Stomach (tissue), 9 donors: ENCODE data around the gene SOX12. TPM values are rescaled to one million over a fixed set of nuclear protein-coding genes. Genes with fewer than 3 reads are reported as not detected.
"Not testable (repeated sequence)": the region's sequence is repeated elsewhere in the genome, so short reads cannot be mapped to it uniquely, and the experiment has no call there.

Experiments
- DNase-seq, 2 donors: peaks; one replicate each; pipeline versions ENCODE4 v3.0.0 to v3.0.0-alpha.2; 2013 to 2019
- H3K27ac ChIP-seq, 5 donors: fragments of 200-600 bp in 4 of 5; sonication (generic) in 4 of 5; one replicate each; pipeline ENCODE4 v1.5.1; 2013 to 2019; ENCODE audit warnings: mild to moderate bottlenecking in 1 of 5, moderate library complexity in 1 of 5
- H3K27me3 ChIP-seq, 3 donors: fragments of 200-600 bp; sonication (generic); one replicate each; pipeline ENCODE4 v1.5.1; 2017 to 2019; ENCODE audit warnings: mixed run types in 1 of 3
- H3K36me3 ChIP-seq, 4 donors: fragments of 200-600 bp; sonication (generic); 1 replicate in 3 of 4; 2 replicates in 1 of 4; pipeline ENCODE4 v1.5.1; 2016 to 2019
- H3K4me1 ChIP-seq, 4 donors: fragments of 200-600 bp; sonication (generic); one replicate each; pipeline ENCODE4 v1.5.1; 2016 to 2019
- H3K4me3 ChIP-seq, 4 donors: fragments of 200-600 bp; sonication (generic) in 3 of 4; one replicate each; pipeline ENCODE4 v1.5.1; 2016 to 2019; ENCODE audit warnings: mild to moderate bottlenecking in 1 of 4
- H3K9me3 ChIP-seq, 4 donors: fragments of 200-600 bp; sonication (generic); one replicate each; pipeline ENCODE4 v1.5.1; 2016 to 2019
- EP300 ChIP-seq: sonication (generic); formaldehyde crosslinking; IDR thresholded peaks from one replicate; pipeline ENCODE4 v1.6.1; 2017; ENCODE audit warnings: antibody characterized with exemption
- POLR2A ChIP-seq, 4 donors: fragments of 450-650 bp; IDR thresholded peaks; one replicate each; pipeline ENCODE4 v1.6.1; 2016; ENCODE audit warnings: antibody characterized with exemption in 4 of 4, control low read depth in 2 of 4, mild to moderate bottlenecking in 1 of 4, moderate library complexity in 1 of 4
- POLR2AphosphoS5 ChIP-seq, 3 donors: sonication (generic); formaldehyde crosslinking; IDR thresholded peaks; one replicate each; pipeline ENCODE4 v1.6.1; 2016; ENCODE audit warnings: antibody characterized with exemption in 3 of 3
- WGBS, 5 donors: extraction: QIAGEN DNeasy Blood & Tissue Kit in 3 of 5; methylation state at CpG; one replicate each; pipeline versions ENCODE4 v1.1.5 to v1.1.7; 2013 to 2018; 5-methylcytosine and 5-hydroxymethylcytosine counted together
- intact Hi-C: fragments of 100-400 bp; cut with DNase I; formaldehyde crosslinking; loops from one replicate; pipeline ENCODE4 v1.15.1; 2023; ENCODE audit warnings: low total_unique reads
- polyA plus RNA-seq, 3 donors: library from polyadenylated mRNA; stranded (reverse); fragments of 200-250 nt; gene quantifications; one replicate each; pipeline ENCODE4 v1.2.3, GENCODE V29; 2013
- total RNA-seq, 5 donors: library from RNA; depleted of rRNA; stranded (reverse); fragments of >200 nt; gene quantifications; one replicate each; pipeline versions ENCODE4 v1.1.0 to v1.2.3, GENCODE V29; 2014 to 2016
- TF ChIP-seq, protein P1 (sequence below), 7 experiments: fragments of 450-650 bp in 4 of 7; fragments of 200-600 bp in 3 of 7; sonication (generic) in 3 of 7; IDR thresholded peaks; one replicate each; pipeline ENCODE4 v1.5.1; 2016 to 2019; ENCODE audit warnings: antibody characterized with exemption in 7 of 7, control low read depth in 2 of 7, mild to moderate bottlenecking in 1 of 7
- donor health status: healthy with polysubstance abuse.
- donor health status: Bipolar disorder and iron deficiency.
- donor health status: healthy.

SOX12 gene
- total and polyA plus RNA-seq, 8 donors = 1.5 to 20.3 (median 3.4) TPM

GRCh38 chr20:329851-330232 is 4.5 kb downstream of the SOX12 start:
- H3K27me3 ChIP-seq = peaks cover 0 to 16% (median 0%) of the 10 kb centered on the region in 3 donors
- intact Hi-C loops = no loop called here
- no peak for TF ChIP-seq POLR2A (IDR thresholded peaks at IDR 0.05)
- H3K9me3 ChIP-seq = no peaks in the 10 kb centered on the region
- DNase-seq = no peak
- H3K27ac ChIP-seq = peak overlapping the region in 2 of 5 donors; percentile 41 to 96
- H3K36me3 ChIP-seq = no peaks in the 10 kb centered on the region
- 60 to 76% (median 73%) methylated on average over 4 of the region's 4 CpGs for WGBS, 5 donors
- H3K4me3 ChIP-seq = no peak overlapping the region
- peaks cover 13 to 50% (median 45%) of the 10 kb centered on the region in 4 donors for H3K4me1 ChIP-seq

DNA sequence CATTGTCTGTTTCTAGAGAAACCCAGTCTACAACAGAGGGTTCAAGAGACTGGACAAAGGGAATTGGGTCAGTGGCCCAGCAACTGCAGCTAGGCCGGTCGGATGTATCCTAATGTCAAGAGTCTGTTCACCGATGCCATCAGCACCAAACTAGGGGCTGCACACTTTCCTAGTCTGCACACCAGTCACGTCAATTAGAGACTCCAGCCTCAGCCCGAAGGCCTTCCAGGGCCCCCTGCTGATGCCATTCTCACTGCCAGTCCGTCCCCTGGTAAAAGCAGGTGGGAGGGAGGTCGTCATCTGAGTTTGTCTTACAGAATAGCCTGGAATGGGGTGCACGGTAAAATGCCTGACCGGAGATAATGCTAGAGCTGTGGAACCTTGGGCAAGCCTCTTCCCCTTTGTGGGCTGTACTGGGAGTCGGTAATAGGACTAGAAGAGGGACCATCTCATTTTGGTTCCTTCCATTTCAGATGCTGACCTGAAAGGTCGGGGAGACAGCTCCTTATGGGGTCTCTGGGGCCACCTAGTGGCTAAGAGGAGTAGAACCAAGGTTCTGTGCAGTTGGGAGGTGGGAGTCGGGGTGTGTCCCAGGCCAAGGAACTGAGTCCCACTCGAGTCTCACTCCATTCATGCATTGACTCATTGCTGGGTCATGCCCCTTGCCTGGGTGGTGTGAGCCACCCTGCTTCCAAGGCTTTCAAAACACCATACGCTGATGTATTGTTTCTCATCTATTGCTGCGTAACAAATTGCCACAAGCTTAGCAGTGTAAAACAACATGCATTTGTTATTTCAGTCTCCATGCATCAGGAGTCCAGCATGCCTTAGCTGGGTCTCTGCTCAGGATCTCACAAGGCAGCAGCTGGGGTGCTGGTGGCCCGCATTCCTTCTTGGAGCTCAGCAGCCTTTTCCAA is 5.1 kb downstream of the SOX12 start:
- H3K9me3 ChIP-seq = no peaks in the 10 kb centered on the region
- DNase-seq = peak; percentile 49 to 85
- no peak for TF ChIP-seq POLR2A (IDR thresholded peaks at IDR 0.05)
- TF ChIP-seq POLR2AphosphoS5 (IDR thresholded peaks at IDR 0.05) = peak in 1 of 3 donors; percentile 13
- TF ChIP-seq, protein P1, sequence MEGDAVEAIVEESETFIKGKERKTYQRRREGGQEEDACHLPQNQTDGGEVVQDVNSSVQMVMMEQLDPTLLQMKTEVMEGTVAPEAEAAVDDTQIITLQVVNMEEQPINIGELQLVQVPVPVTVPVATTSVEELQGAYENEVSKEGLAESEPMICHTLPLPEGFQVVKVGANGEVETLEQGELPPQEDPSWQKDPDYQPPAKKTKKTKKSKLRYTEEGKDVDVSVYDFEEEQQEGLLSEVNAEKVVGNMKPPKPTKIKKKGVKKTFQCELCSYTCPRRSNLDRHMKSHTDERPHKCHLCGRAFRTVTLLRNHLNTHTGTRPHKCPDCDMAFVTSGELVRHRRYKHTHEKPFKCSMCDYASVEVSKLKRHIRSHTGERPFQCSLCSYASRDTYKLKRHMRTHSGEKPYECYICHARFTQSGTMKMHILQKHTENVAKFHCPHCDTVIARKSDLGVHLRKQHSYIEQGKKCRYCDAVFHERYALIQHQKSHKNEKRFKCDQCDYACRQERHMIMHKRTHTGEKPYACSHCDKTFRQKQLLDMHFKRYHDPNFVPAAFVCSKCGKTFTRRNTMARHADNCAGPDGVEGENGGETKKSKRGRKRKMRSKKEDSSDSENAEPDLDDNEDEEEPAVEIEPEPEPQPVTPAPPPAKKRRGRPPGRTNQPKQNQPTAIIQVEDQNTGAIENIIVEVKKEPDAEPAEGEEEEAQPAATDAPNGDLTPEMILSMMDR (IDR thresholded peaks at IDR 0.05) = peak in 5 of 7 experiments; percentile 73 to 85 (median 82)
- no peaks in the 10 kb centered on the region for H3K36me3 ChIP-seq
- no peak overlapping the region for H3K4me3 ChIP-seq
- peaks cover 13 to 50% (median 44%) of the 10 kb centered on the region in 4 donors for H3K4me1 ChIP-seq
- intact Hi-C loops = no loop called here
- peak overlapping the region in 1 of 5 donors; percentile 41 for H3K27ac ChIP-seq
- 52 to 55% (median 53%) methylated on average over 15 to 16 of the region's 16 CpGs for WGBS, 5 donors
- H3K27me3 ChIP-seq = peaks cover 0 to 16% (median 0%) of the 10 kb centered on the region in 3 donors

DNA sequence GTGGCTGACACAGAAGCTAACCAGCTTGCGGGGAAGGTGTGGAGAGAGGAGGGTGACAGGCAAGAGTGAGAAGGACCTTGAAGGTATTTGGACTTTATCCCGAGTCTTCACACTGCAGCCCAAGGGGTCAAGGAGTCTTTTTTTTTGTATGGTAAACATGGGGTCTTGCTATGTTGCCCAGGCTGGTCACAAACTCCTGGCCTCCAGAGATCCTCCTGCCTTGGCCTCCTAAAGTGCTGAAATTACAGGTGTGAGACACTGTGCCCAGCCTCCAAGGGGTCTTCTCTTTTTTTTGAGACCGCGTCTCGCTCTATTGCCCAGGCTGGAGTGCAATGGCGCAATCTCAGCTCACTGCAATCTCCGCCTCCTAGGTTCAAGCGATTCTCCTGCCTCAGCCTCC is 9.2 kb downstream of the SOX12 start:
- no peaks in the 10 kb centered on the region for H3K36me3 ChIP-seq
- TF ChIP-seq POLR2AphosphoS5 (IDR thresholded peaks at IDR 0.05) = no peak
- WGBS, 5 donors = 94 to 97% (median 96%) methylated on average over 8 of the region's 8 CpGs

DNA sequence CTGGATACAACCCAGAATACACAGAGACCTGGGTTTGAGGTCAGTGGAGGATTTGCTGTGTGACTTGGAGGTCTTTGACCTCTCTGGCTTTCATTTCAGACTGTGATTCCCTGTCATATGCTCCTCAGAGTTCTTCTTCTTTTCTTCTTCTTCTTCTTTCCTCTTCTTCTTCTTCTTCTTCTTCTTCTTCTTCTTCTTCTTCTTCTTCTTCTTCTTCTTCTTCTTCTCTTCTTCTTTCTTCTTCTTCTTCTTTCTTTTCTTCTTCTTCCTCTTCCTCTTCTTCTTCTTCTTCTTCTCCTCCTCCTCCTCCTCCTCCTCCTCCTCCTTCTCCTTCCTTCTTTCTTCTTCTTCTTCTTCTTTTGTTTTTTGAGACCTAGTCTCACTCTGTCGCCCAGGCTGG is 10.7 kb downstream of the SOX12 start:
- H3K36me3 ChIP-seq, DNase-seq, H3K4me3 ChIP-seq, H3K9me3 ChIP-seq, H3K4me1 ChIP-seq, intact Hi-C loops, H3K27ac ChIP-seq, H3K27me3 ChIP-seq: not testable (repeated sequence)
- 84 to 100% (median 95%) methylated on average over 1 of the region's 1 CpG for WGBS, 5 donors

More for the DNA sequence above, 9.2 kb downstream of the SOX12 start:
- Histone ChIP-seq H3K4me1 (peaks cover 0 to 12% (median 10%) of the 10 kb centered on the region in 4 donors), H3K27me3 (no peaks in the 10 kb centered on the region), H3K9me3 (no peaks in the 10 kb centered on the region), H3K27ac (no peak overlapping the region), H3K4me3 (no peak overlapping the region)
- DNase-seq = no peak
- intact Hi-C loops = no loop called here

GRCh38 chr20:341682-342081 is 16.3 kb downstream of the SOX12 start:
- H3K36me3 ChIP-seq = peaks cover 0 to 6% (median 0%) of the 10 kb centered on the region in 4 donors
- WGBS, 5 donors = 71 to 82% (median 77%) methylated on average over 2 of the region's 2 CpGs
- H3K4me1 ChIP-seq = peaks cover 7 to 22% (median 12%) of the 10 kb centered on the region in 4 donors
- DNase-seq = no peak
- peaks cover 0 to 9% (median 3%) of the 10 kb centered on the region in 4 donors for H3K9me3 ChIP-seq
- no peak overlapping the region for H3K27ac ChIP-seq
- H3K27me3 ChIP-seq = no peaks in the 10 kb centered on the region
- TF ChIP-seq POLR2AphosphoS5 (IDR thresholded peaks at IDR 0.05) (peak in 1 of 3 donors; percentile 4), POLR2A (IDR thresholded peaks at IDR 0.05) (no peak)
- TF ChIP-seq, protein P1 (IDR thresholded peaks at IDR 0.05) = no peak
- no peak overlapping the region for H3K4me3 ChIP-seq
- intact Hi-C loops = no loop called here

- H3K9me3 ChIP-seq = peaks cover 0 to 9% (median 3%) of the 10 kb centered on the region in 4 donors
- no peaks in the 10 kb centered on the region for H3K27me3 ChIP-seq
- peaks cover 0 to 6% (median 0%) of the 10 kb centered on the region in 4 donors for H3K36me3 ChIP-seq
- no peak overlapping the region for H3K27ac ChIP-seq
- TF ChIP-seq, protein P1 (IDR thresholded peaks at IDR 0.05) = no peak
- no peak for TF ChIP-seq POLR2A (IDR thresholded peaks at IDR 0.05)
- TF ChIP-seq EP300 = no peak
- TF ChIP-seq POLR2AphosphoS5 (IDR thresholded peaks at IDR 0.05) = no peak
- H3K4me1 ChIP-seq = peaks cover 9 to 29% (median 22%) of the 10 kb centered on the region in 4 donors
- intact Hi-C loops = no loop called here
- H3K4me3 ChIP-seq = no peak overlapping the region
- DNase-seq = no peak
Observed at GRCh38 chr20:343107-343506, 17.8 kb downstream of the SOX12 start.
